Neural cell (in vitro differentiated cells): Measurements from ENCODE around the gene TRMT61B.

Experiments used
- CTCF ChIP-seq: fragments of 450-650 bp; IDR thresholded peaks from 2 replicates; pipeline ENCODE4 v1.5.1; 2014; ENCODE audit warnings: antibody characterized with exemption, mild to moderate bottlenecking, moderate library complexity; ENCODE audit not compliant: poor library complexity, severe bottlenecking
- EP300 ChIP-seq: fragments of 450-650 bp; conservative IDR thresholded peaks from 2 replicates; pipeline ENCODE4 v1.6.1; 2014; ENCODE audit warnings: antibody characterized with exemption, mild to moderate bottlenecking, moderate library complexity; ENCODE audit not compliant: poor library complexity, severe bottlenecking
- EZH2 ChIP-seq: fragments of 200-600, 300-800 bp; shearing (Covaris generic), sonication (generic); IDR thresholded peaks from 2 replicates; pipeline ENCODE4 v1.6.1; 2014; ENCODE audit warnings: antibody characterized with exemption, low read length, borderline replicate concordance, mild to moderate bottlenecking; ENCODE audit not compliant: insufficient read depth, poor library complexity, severe bottlenecking
- MXI1 ChIP-seq: fragments of 450-650 bp; conservative IDR thresholded peaks from 2 replicates; pipeline ENCODE4 v1.6.1; 2014; ENCODE audit warnings: antibody characterized with exemption, mild to moderate bottlenecking; ENCODE audit not compliant: poor library complexity, severe bottlenecking
- POLR2AphosphoS5 ChIP-seq: IDR thresholded peaks from 2 replicates; pipeline ENCODE4 v1.6.1; 2012
- REST ChIP-seq: IDR thresholded peaks from 2 replicates; pipeline ENCODE4 v1.6.1; 2012; ENCODE audit warnings: borderline replicate concordance
- TAF1 ChIP-seq: IDR thresholded peaks from 2 replicates; pipeline ENCODE4 v1.6.1; 2012; ENCODE audit warnings: low read depth

GRCh38 chr2:28824870-28825269 lies 45.2 kb downstream of the TRMT61B start:
- TF ChIP-seq CTCF (no peak), MXI1 (no peak), POLR2AphosphoS5 (no peak), EP300 (no peak), EZH2 (no peak), TAF1 (no peak), REST (no peak)
